Osteocyte (in vitro differentiated cells): ENCODE measurements around the gene CEACAM3. TPM values are rescaled to one million over a fixed set of nuclear protein-coding genes. Genes with fewer than 3 reads are reported as not detected.

Experiments used
- DNase-seq: peaks from one replicate; pipeline ENCODE4 v3.0.0; 2021; ENCODE audit warnings: mixed read lengths; ENCODE audit not compliant: unreplicated experiment; ENCODE audit errors: extremely low spot score
- H3K27ac Mint-ChIP-seq: one replicate; pipeline ENCODE4 v1.8.0; 2021; ENCODE audit warnings: mild to moderate bottlenecking, mixed read lengths; ENCODE audit not compliant: unreplicated experiment
- H3K27me3 Mint-ChIP-seq: one replicate; pipeline ENCODE4 v1.8.0; 2021; ENCODE audit warnings: mixed read lengths; ENCODE audit not compliant: unreplicated experiment
- H3K36me3 Mint-ChIP-seq: one replicate; pipeline ENCODE4 v1.8.0; 2021; ENCODE audit warnings: mixed read lengths; ENCODE audit not compliant: unreplicated experiment
- H3K4me1 Mint-ChIP-seq: one replicate; pipeline ENCODE4 v1.8.0; 2021; ENCODE audit warnings: mixed read lengths; ENCODE audit not compliant: unreplicated experiment
- H3K4me3 Mint-ChIP-seq: one replicate; pipeline ENCODE4 v1.8.0; 2021; ENCODE audit warnings: mild to moderate bottlenecking, moderate library complexity, mixed read lengths; ENCODE audit not compliant: unreplicated experiment
- H3K9me3 Mint-ChIP-seq: one replicate; pipeline ENCODE4 v1.8.0; 2021; ENCODE audit warnings: mixed read lengths; ENCODE audit not compliant: unreplicated experiment
- CTCF ChIP-seq: fragments of 200-600 bp; sonication (generic); IDR thresholded peaks from 2 replicates; pipeline ENCODE4 v1.5.0; 2021; ENCODE audit warnings: antibody characterized with exemption, mild to moderate bottlenecking, moderate library complexity
- total RNA-seq: library from RNA; stranded (reverse); gene quantifications from 2 replicates; pipeline ENCODE4 v1.2.1, GENCODE V29; 2021

The CEACAM3 gene
- total RNA-seq, 1 donor from 2014 or later: not detected

DNA sequence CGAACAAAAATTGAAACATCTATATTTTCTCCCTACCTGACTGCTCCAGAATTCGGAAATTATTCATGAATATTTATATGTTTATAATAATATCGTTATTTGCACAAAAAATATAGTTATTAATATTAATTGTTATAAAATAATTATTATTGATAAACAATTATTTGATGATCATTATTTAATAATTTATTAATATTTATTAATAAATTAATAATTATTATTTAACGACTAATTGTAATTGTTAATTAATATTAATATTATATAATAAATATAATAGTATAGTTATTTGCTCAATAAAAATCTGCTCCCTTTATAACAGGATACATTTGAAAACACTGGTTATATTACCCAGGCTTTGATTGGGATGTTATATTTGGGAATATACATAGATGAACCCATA, 26.8 kb upstream of the CEACAM3 start:
- no peaks in the 10 kb centered on the region for H3K9me3 Mint-ChIP-seq
- no peak overlapping the region for H3K27ac Mint-ChIP-seq
- no peak for TF ChIP-seq CTCF
- H3K27me3 Mint-ChIP-seq: peaks cover 22% of the 10 kb centered on the region
- no peak overlapping the region for H3K4me3 Mint-ChIP-seq
- H3K4me1 Mint-ChIP-seq: no peaks in the 10 kb centered on the region
- no peaks in the 10 kb centered on the region for H3K36me3 Mint-ChIP-seq
- no peak for DNase-seq

DNA sequence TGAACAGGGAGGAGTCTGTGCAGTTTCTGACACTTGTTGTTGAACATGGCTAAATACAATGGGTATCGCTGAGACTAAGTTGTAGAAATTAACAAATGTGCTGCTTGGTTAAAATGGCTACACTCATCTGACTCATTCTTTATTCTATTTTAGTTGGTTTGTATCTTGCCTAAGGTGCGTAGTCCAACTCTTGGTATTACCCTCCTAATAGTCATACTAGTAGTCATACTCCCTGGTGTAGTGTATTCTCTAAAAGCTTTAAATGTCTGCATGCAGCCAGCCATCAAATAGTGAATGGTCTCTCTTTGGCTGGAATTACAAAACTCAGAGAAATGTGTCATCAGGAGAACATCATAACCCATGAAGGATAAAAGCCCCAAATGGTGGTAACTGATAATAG, 25.0 kb upstream of the CEACAM3 start:
- no peak for DNase-seq
- no peak for TF ChIP-seq CTCF
- Mint-ChIP-seq H3K4me3 (no peak overlapping the region), H3K27me3 (peaks cover 21% of the 10 kb centered on the region), H3K9me3 (no peaks in the 10 kb centered on the region), H3K27ac (no peak overlapping the region), H3K4me1 (no peaks in the 10 kb centered on the region), H3K36me3 (no peaks in the 10 kb centered on the region)

DNA sequence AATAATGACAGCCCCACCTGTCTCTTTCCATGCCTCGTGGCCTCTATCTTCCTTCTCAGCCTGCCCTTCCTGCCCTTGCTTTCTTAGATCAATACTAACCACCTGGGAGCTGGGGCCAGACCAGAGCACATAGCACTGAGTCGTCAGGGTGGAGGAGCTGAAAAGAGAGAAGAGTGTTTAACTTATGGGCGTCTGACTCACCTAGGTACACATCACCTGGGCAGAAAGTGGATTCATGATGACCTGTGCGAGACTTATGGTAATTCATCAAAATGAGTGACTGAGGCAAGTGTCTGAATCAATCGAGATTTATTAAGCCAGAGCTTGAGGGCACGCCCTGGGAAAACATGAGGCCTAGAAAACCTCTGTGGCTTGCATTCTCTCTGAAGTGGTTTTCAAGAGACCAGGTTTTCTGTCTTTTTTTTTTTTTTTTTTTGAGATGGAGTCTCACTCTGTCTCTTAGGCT, 21.8 kb upstream of the CEACAM3 start:
- H3K27ac Mint-ChIP-seq: no peak overlapping the region

GRCh38 chr19:41776700-41777099, 19.7 kb upstream of the CEACAM3 start:
- Mint-ChIP-seq H3K9me3 (no peaks in the 10 kb centered on the region), H3K4me3 (no peak overlapping the region), H3K27ac (no peak overlapping the region), H3K36me3 (no peaks in the 10 kb centered on the region), H3K4me1 (no peaks in the 10 kb centered on the region), H3K27me3 (peaks cover 20% of the 10 kb centered on the region)
- DNase-seq: no peak
- no peak for TF ChIP-seq CTCF

More for the DNA sequence above, 21.8 kb upstream of the CEACAM3 start:
- Mint-ChIP-seq H3K4me3 (no peak overlapping the region), H3K9me3 (no peaks in the 10 kb centered on the region), H3K27me3 (peaks cover 23% of the 10 kb centered on the region), H3K4me1 (no peaks in the 10 kb centered on the region), H3K36me3 (no peaks in the 10 kb centered on the region)
- TF ChIP-seq CTCF: no peak
- no peak for DNase-seq

DNA sequence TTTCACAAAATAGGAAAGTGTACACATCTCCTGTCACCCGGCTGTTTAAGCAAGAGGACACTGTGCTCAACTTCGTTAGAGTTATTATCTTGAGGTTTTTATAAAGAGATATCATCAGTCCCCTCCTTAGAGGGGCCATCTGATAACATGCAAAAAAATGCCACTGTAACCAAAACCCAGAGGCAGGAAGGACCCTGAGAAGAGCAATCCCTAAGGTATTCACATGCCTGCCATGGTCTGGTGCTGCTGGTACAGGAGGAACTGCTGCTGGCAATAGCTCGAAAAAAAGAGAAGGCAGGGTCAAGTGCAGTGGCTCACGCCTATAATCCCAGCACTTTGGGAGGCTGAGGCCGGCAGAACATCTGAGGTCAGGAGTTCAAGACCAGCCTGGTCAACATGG, 12.8 kb upstream of the CEACAM3 start:
- H3K4me1 Mint-ChIP-seq: no peaks in the 10 kb centered on the region
- no peaks in the 10 kb centered on the region for H3K9me3 Mint-ChIP-seq
- H3K4me3 Mint-ChIP-seq: no peak overlapping the region
- peaks cover 36% of the 10 kb centered on the region for H3K27me3 Mint-ChIP-seq
- no peak for DNase-seq
- no peaks in the 10 kb centered on the region for H3K36me3 Mint-ChIP-seq
- no peak overlapping the region for H3K27ac Mint-ChIP-seq
- no peak for TF ChIP-seq CTCF
